ENCODE results near the gene STK32B. TPM values are rescaled to one million over a fixed set of nuclear protein-coding genes. Genes with fewer than 3 reads are reported as not detected.

Gene STK32B
- total RNA-seq, 1 donor from 2014 or later = 0.56 TPM

DNA sequence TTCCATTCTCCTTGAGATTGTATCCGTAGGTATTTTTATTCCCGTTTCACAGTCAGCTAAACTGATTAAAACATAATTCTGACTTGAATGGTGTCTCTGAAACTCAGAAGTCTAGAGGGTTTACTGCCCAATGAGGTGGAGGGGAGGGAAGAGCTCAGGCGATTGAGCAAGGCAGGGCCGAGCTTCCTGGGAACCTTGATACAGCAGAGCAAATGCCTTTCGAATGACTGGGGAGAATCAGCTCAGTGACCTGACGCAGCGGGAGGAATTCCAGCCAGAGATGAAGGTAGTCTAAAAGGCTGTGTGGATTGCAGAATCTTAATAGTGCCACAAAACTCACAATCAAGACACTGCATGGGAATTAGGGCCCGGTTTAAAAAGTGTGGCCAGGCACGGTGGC, 423.5 kb downstream of the STK32B start:
- Mint-ChIP-seq H3K4me1 (ENCODE audit: unreplicated experiment) (peaks cover 4% of the 10 kb centered on the region), H3K4me3 (ENCODE audit: unreplicated experiment) (no peak overlapping the region), H3K27me3 (ENCODE audit: unreplicated experiment) (peaks cover 3% of the 10 kb centered on the region), H3K36me3 (ENCODE audit: low read depth, unreplicated experiment) (no peaks in the 10 kb centered on the region), H3K9me3 (ENCODE audit: unreplicated experiment) (no peaks in the 10 kb centered on the region), H3K27ac (ENCODE audit: unreplicated experiment) (no peak overlapping the region)
- TF ChIP-seq, protein P1, sequence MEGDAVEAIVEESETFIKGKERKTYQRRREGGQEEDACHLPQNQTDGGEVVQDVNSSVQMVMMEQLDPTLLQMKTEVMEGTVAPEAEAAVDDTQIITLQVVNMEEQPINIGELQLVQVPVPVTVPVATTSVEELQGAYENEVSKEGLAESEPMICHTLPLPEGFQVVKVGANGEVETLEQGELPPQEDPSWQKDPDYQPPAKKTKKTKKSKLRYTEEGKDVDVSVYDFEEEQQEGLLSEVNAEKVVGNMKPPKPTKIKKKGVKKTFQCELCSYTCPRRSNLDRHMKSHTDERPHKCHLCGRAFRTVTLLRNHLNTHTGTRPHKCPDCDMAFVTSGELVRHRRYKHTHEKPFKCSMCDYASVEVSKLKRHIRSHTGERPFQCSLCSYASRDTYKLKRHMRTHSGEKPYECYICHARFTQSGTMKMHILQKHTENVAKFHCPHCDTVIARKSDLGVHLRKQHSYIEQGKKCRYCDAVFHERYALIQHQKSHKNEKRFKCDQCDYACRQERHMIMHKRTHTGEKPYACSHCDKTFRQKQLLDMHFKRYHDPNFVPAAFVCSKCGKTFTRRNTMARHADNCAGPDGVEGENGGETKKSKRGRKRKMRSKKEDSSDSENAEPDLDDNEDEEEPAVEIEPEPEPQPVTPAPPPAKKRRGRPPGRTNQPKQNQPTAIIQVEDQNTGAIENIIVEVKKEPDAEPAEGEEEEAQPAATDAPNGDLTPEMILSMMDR (IDR thresholded peaks at IDR 0.05; ENCODE audit: unreplicated experiment) = no peak
- no peak for DNase-seq (ENCODE audit: low spot score)

DNA sequence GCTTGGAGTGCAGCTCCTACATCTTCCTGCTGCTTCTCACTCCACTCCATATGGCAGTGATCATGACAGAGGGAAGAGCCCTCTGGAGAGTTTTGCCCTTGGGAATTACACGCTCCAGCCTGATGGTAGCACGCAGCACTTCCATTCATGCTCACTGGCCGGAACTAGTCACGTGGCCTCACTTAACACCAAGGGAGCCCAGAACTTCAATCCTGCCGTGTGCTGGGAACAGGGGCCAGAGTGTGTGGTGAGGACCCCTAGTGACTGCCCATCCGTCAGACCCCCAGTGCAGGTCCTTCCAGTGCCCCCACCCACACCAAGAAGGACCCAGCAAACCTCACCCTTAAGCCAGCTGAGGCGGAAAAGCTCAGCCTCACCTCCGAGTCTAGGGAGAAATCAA, 426.3 kb downstream of the STK32B start:
- Mint-ChIP-seq H3K4me3 (ENCODE audit: unreplicated experiment) (no peak overlapping the region), H3K36me3 (ENCODE audit: low read depth, unreplicated experiment) (no peaks in the 10 kb centered on the region), H3K9me3 (ENCODE audit: unreplicated experiment) (no peaks in the 10 kb centered on the region), H3K27me3 (ENCODE audit: unreplicated experiment) (no peaks in the 10 kb centered on the region), H3K4me1 (ENCODE audit: unreplicated experiment) (no peaks in the 10 kb centered on the region), H3K27ac (ENCODE audit: unreplicated experiment) (no peak overlapping the region)
- TF ChIP-seq, protein P1 (IDR thresholded peaks at IDR 0.05; ENCODE audit: unreplicated experiment) = no peak
- no peak for DNase-seq (ENCODE audit: low spot score)

DNA sequence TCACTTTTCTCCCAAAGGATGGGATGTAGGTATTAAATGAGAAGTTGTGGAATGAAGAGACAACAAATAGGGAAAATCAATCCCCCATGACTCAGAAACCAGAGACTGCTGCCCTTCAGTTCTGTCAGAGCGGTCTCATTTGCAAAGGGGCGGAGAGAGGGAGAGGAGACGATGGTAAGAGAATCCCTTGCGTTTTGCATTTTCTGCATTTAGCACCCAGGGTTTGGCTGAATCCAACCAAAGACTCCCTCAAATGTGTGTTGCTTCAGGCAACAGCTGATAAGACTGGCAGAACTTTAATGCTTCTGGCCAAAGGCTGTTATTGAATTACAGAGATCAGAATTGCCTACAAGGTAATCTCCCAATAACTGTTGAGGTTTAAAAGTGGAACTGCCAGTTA, 426.9 kb downstream of the STK32B start:
- TF ChIP-seq, protein P1 (IDR thresholded peaks at IDR 0.05; ENCODE audit: unreplicated experiment) = no peak
- Mint-ChIP-seq H3K9me3 (ENCODE audit: unreplicated experiment) (no peaks in the 10 kb centered on the region), H3K4me3 (ENCODE audit: unreplicated experiment) (no peak overlapping the region), H3K36me3 (ENCODE audit: low read depth, unreplicated experiment) (no peaks in the 10 kb centered on the region), H3K4me1 (ENCODE audit: unreplicated experiment) (no peaks in the 10 kb centered on the region), H3K27ac (ENCODE audit: unreplicated experiment) (no peak overlapping the region), H3K27me3 (ENCODE audit: unreplicated experiment) (no peaks in the 10 kb centered on the region)
- no peak for DNase-seq (ENCODE audit: low spot score)

DNA sequence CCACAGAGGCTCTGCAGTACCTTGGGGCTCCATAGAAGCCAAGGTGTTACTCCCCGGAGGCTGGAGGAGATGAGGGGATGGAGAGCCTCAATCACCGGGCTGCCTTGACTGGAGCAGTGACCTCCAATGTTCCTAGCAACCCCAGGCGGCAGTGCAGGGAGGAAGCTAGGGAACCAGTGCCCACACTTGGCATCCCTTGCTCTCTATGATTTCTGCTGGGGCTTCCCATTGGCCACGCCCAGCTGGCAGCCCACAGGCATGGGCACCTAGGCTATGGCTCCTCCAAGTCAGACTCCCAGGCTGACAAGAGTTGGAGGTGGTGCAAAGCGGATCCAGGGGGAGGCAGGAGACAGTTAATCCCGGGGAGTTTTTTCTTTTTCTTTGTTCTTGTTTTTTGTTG, 427.4 kb downstream of the STK32B start:
- no peaks in the 10 kb centered on the region for H3K9me3 Mint-ChIP-seq (ENCODE audit: unreplicated experiment)
- DNase-seq (ENCODE audit: low spot score) = no peak
- no peaks in the 10 kb centered on the region for H3K36me3 Mint-ChIP-seq (ENCODE audit: low read depth, unreplicated experiment)

DNA sequence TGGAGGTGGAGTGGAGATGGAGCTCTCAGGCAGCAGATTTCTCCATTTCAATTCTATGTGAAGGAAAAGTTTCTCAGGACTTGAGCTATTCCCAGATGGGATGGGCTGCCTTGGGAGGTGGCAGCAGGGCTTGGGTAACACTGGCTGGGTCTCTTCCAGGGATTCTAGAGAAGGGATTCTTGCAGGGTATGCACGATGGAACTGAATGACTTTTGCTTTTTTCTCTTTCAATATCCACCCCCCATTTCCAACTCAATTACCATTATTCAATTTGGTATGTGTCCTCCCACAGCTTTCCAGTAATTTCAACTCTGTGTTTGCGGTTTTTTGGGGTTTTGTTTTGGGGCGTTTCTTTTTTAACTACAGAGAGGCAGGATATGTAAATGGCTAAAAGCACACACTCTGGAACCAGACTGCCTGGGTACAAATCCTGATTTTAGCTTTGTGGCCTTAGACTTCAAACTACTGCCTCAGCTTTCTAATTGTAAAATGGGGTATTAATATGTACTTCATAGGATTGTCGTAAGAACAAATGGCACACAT, 428.3 kb downstream of the STK32B start:
- H3K9me3 Mint-ChIP-seq (ENCODE audit: unreplicated experiment) = no peaks in the 10 kb centered on the region
- no peak for DNase-seq (ENCODE audit: low spot score)
- no peaks in the 10 kb centered on the region for H3K36me3 Mint-ChIP-seq (ENCODE audit: low read depth, unreplicated experiment)
- H3K27me3 Mint-ChIP-seq (ENCODE audit: unreplicated experiment) = no peaks in the 10 kb centered on the region
- no peak overlapping the region for H3K27ac Mint-ChIP-seq (ENCODE audit: unreplicated experiment)
- no peaks in the 10 kb centered on the region for H3K4me1 Mint-ChIP-seq (ENCODE audit: unreplicated experiment)
- no peak overlapping the region for H3K4me3 Mint-ChIP-seq (ENCODE audit: unreplicated experiment)
- TF ChIP-seq, protein P1 (IDR thresholded peaks at IDR 0.05; ENCODE audit: unreplicated experiment) = no peak

More for the DNA sequence above, 427.4 kb downstream of the STK32B start:
- H3K4me3 Mint-ChIP-seq (ENCODE audit: unreplicated experiment) = no peak overlapping the region
- H3K4me1 Mint-ChIP-seq (ENCODE audit: unreplicated experiment) = no peaks in the 10 kb centered on the region
- H3K27ac Mint-ChIP-seq (ENCODE audit: unreplicated experiment) = no peak overlapping the region
- TF ChIP-seq, protein P1 (IDR thresholded peaks at IDR 0.05; ENCODE audit: unreplicated experiment) = no peak
- H3K27me3 Mint-ChIP-seq (ENCODE audit: unreplicated experiment) = no peaks in the 10 kb centered on the region
